GM18867 (cell line): ENCODE measurements around the gene CCDC7.

Experiments
- ATAC-seq: cut with Tn5 transposase; IDR thresholded peaks from one replicate; pipeline ENCODE4 v1.9.1; 2021; ENCODE audit warnings: mild to moderate bottlenecking, moderate library complexity; ENCODE audit not compliant: unreplicated experiment

The CCDC7 gene

GRCh38 chr10:32923134-32923533 lies 477.2 kb downstream of the CCDC7 start:
- ATAC-seq = no peak

GRCh38 chr10:32923849-32924248 lies 477.9 kb downstream of the CCDC7 start:
- no peak for ATAC-seq
